Panc1 (cell line): ENCODE results near the gene COL11A1. TPM values are rescaled to one million over a fixed set of nuclear protein-coding genes. Genes with fewer than 3 reads are reported as not detected.
A peak's percentile ranks its signal among the peaks of the same experiment; 100 is the strongest.
"Not testable (repeated sequence)": the region's sequence is repeated elsewhere in the genome, so short reads cannot be mapped to it uniquely, and the experiment has no call there.

Source experiments
- ATAC-seq: fragments of 200-7000 bp; cut with Tn5 transposase; 2 replicates; pipeline ENCODE4 v1.9.1; 2020; ENCODE audit warnings: mild to moderate bottlenecking, moderate library complexity
- BruUV-seq: library from RNA; stranded (reverse); fragments of 400-500 nt; replicated peaks from 2 replicates; lab custom pipeline; 2021; lab: Mats Ljungman, UMichigan
- CTCF ChIA-PET: fragments of 300-600 bp; sonication (Branson Sonifier 250); formaldehyde crosslinking; loops from one replicate; lab custom pipeline; 2022; ENCODE audit warnings: antibody characterized with exemption; lab: Charles Lee
- POLR2A ChIA-PET: fragments of 300-600 bp; sonication (Branson Sonifier 250); formaldehyde crosslinking; loops from one replicate; lab custom pipeline; 2022; ENCODE audit warnings: antibody characterized with exemption; lab: Charles Lee
- DNase-seq: peaks from one replicate; pipeline ENCODE4 v3.0.0-alpha.2; 2010; ENCODE audit warnings: low read depth, low spot score
- H3K27ac ChIP-seq: 2 replicates; pipeline ENCODE4 v1.5.1; 2011; ENCODE audit warnings: mild to moderate bottlenecking, low read length, inconsistent platforms
- H3K27me3 ChIP-seq: fragments of 200-500 bp; sonication (Bioruptor generic); 2 replicates; pipeline ENCODE4 v1.6.0; 2014; ENCODE audit warnings: low read length, inconsistent platforms; ENCODE audit not compliant: control insufficient read depth, insufficient read depth
- H3K36me3 ChIP-seq: fragments of 200-500 bp; sonication (Bioruptor generic); 2 replicates; pipeline ENCODE4 v1.5.1; 2014; ENCODE audit warnings: inconsistent platforms, mild to moderate bottlenecking, low read length, moderate library complexity; ENCODE audit not compliant: control insufficient read depth, insufficient read depth
- H3K4me1 ChIP-seq: 2 replicates; pipeline ENCODE4 v1.5.1; 2011; ENCODE audit warnings: inconsistent platforms, mild to moderate bottlenecking, low read length, moderate library complexity; ENCODE audit not compliant: control insufficient read depth, insufficient read depth
- H3K4me3 ChIP-seq, 2 experiments: 2 replicates each; pipeline ENCODE4 v1.5.1; 2011 to 2012; ENCODE audit warnings: low read depth in 2 of 2, low read length in 2 of 2, mild to moderate bottlenecking in 2 of 2, inconsistent platforms in 1 of 2, moderate library complexity in 1 of 2
- H3K9me3 ChIP-seq: fragments of 200-500 bp; sonication (Bioruptor generic); 2 replicates; pipeline ENCODE4 v1.5.1; 2014; ENCODE audit warnings: low read depth, mild to moderate bottlenecking, inconsistent platforms, low read length, moderate library complexity; ENCODE audit not compliant: control insufficient read depth, insufficient read depth
- POLR2AphosphoS5 ChIP-seq: IDR thresholded peaks from 2 replicates; pipeline ENCODE4 v1.6.1; 2012; ENCODE audit warnings: mild to moderate bottlenecking, low read depth, low read length, moderate library complexity
- SIN3A ChIP-seq: IDR thresholded peaks from 2 replicates; pipeline ENCODE4 v1.6.1; 2012; ENCODE audit warnings: low read depth, mild to moderate bottlenecking, low read length, moderate library complexity, borderline replicate concordance; ENCODE audit not compliant: insufficient read depth
- TCF7L2 ChIP-seq: IDR thresholded peaks from 2 replicates; pipeline ENCODE4 v1.6.1; 2011; ENCODE audit warnings: mild to moderate bottlenecking, low read depth, low read length, inconsistent platforms
- in situ Hi-C: cut with HindIII; loops from 2 replicates; pipeline ENCODE4 v1.10.0; 2016; ENCODE audit warnings: low sequenced_read_pairs, low pct_unique_long_range_greater_than_20kb
- intact Hi-C: fragments of 100-400 bp; cut with micrococcal nuclease; formaldehyde crosslinking; loops from one replicate; pipeline ENCODE4 v1.10.0; 2022; ENCODE audit not compliant: unreplicated experiment
- total RNA-seq: library from RNA; stranded (reverse); gene quantifications from one replicate; pipeline ENCODE4 v1.2.1, GENCODE V29; 2021; ENCODE audit not compliant: unreplicated experiment
- TF ChIP-seq, protein P1 (sequence below), 2 experiments: IDR thresholded peaks; 2 replicates each; pipeline ENCODE4 v1.6.1; 2011 to 2012; ENCODE audit warnings: low read depth in 2 of 2, control low read depth in 1 of 2, low read length in 1 of 2, mild to moderate bottlenecking in 1 of 2, moderate library complexity in 1 of 2; ENCODE audit not compliant: insufficient read depth in 1 of 2
- TF ChIP-seq, protein P2 (sequence below): fragments of 450-650 bp; IDR thresholded peaks from 2 replicates; pipeline ENCODE4 v1.5.1; 2017; ENCODE audit warnings: mild to moderate bottlenecking

Gene COL11A1
- total RNA-seq, 1 experiment from 2014 or later, result 106 TPM

DNA sequence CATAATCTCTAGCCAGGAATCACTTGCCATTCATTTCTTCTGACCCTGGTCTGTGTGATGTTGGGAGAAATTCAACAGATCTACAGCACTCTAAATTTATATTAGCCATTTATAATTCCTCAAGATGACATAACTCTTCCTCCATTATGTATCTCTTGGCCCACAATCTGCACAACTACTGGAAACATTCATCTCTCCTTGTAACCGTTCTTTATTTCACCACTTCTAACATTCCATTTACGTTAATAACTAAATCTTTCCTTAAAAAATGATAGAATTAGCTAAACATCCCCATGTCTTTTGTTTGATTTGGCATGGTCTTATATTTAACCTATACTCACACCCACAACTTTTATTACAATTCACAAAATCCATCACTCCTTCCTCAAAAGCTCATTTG lies 166.0 kb downstream of the COL11A1 start:
- POLR2A ChIA-PET, result no interaction called here
- intact Hi-C loops, result no loop called here

DNA sequence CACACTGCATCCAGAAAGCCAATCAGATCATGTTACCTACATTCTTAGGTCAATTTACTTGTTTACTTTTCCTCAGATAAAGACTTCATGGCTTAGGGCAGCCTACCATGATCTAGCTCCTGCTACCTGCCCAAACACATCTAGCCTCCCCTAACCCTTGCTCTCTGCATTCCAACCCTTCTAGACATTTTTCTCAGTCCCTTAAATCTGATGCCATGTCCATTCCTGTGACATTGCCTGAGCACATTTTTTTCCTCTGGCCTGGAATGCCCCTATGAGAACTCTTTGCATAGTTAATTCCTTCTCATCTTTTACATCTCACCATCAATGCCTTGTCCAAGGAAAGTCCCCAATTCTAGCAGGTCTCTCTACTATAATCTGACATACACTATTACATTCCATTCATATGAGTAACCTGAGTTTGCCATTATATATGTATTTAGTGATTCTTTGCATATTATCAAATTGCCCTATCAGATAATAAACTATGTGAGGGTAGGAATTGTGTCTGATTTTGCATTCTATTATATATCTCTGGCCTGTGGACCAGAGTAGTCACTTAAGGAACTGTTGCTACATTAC lies 166.9 kb downstream of the COL11A1 start:
- H3K36me3 ChIP-seq, result no peaks in the 10 kb centered on the region
- H3K27me3 ChIP-seq, result no peaks in the 10 kb centered on the region
- intact Hi-C loops (no loop called here), in situ Hi-C loops (no loop called here)
- CTCF ChIA-PET, result no interaction called here
- no peak overlapping the region for H3K27ac ChIP-seq
- no peaks in the 10 kb centered on the region for H3K4me1 ChIP-seq
- no peak for TF ChIP-seq SIN3A
- TF ChIP-seq POLR2AphosphoS5, result no peak
- BruUV-seq, result no TSS peak
- peak; percentile 62 for ATAC-seq
- H3K9me3 ChIP-seq, result no peaks in the 10 kb centered on the region
- no peak for DNase-seq
- no peak overlapping the region for H3K4me3 ChIP-seq
- POLR2A ChIA-PET, result no interaction called here

More for the DNA sequence above, 166.0 kb downstream of the COL11A1 start:
- no TSS peak for BruUV-seq
- Histone ChIP-seq H3K27ac (no peak overlapping the region), H3K4me1 (no peaks in the 10 kb centered on the region), H3K27me3 (no peaks in the 10 kb centered on the region), H3K4me3 (no peak overlapping the region), H3K9me3 (no peaks in the 10 kb centered on the region), H3K36me3 (no peaks in the 10 kb centered on the region)
- CTCF ChIA-PET, result no interaction called here
- in situ Hi-C loops, result no loop called here
- DNase-seq (no peak), ATAC-seq (no peak)
- no peak for TF ChIP-seq TCF7L2
- TF ChIP-seq, protein P1, sequence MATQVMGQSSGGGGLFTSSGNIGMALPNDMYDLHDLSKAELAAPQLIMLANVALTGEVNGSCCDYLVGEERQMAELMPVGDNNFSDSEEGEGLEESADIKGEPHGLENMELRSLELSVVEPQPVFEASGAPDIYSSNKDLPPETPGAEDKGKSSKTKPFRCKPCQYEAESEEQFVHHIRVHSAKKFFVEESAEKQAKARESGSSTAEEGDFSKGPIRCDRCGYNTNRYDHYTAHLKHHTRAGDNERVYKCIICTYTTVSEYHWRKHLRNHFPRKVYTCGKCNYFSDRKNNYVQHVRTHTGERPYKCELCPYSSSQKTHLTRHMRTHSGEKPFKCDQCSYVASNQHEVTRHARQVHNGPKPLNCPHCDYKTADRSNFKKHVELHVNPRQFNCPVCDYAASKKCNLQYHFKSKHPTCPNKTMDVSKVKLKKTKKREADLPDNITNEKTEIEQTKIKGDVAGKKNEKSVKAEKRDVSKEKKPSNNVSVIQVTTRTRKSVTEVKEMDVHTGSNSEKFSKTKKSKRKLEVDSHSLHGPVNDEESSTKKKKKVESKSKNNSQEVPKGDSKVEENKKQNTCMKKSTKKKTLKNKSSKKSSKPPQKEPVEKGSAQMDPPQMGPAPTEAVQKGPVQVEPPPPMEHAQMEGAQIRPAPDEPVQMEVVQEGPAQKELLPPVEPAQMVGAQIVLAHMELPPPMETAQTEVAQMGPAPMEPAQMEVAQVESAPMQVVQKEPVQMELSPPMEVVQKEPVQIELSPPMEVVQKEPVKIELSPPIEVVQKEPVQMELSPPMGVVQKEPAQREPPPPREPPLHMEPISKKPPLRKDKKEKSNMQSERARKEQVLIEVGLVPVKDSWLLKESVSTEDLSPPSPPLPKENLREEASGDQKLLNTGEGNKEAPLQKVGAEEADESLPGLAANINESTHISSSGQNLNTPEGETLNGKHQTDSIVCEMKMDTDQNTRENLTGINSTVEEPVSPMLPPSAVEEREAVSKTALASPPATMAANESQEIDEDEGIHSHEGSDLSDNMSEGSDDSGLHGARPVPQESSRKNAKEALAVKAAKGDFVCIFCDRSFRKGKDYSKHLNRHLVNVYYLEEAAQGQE (IDR thresholded peaks at IDR 0.05; ENCODE audit: insufficient read depth in 1 of 2, low read depth in 2 of 2, low read length in 1 of 2), result no peak

DNA sequence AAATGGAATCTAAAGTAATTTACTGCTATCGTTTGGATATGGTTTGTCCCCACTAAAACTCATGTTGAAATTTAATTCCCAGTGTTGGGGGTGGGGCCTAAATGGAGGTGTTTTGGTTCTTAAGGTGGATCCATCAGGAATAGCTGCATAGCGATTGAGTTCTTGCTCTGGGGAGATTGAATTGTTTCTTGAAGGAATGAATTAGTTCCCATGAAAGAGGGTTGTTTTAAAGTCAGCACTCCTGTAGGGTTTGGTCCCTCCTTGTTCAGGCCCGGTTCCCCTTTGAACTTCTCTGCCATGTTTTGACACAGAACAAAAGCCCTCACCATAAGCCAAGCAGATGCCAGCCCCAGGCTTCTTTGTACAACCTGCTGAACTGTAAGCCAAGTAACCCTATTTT lies 170.9 kb downstream of the COL11A1 start:
- no peaks in the 10 kb centered on the region; the same call in 1 of the 2 replicates for H3K36me3 ChIP-seq
- H3K27me3 ChIP-seq, result no peaks in the 10 kb centered on the region
- H3K4me3 ChIP-seq, result no peak overlapping the region
- ChIA-PET POLR2A (no interaction called here), CTCF (no interaction called here)
- no TSS peak for BruUV-seq
- intact Hi-C loops (no loop called here), in situ Hi-C loops (no loop called here)
- DNase-seq (no peak), ATAC-seq (no peak)
- TF ChIP-seq POLR2AphosphoS5, result no peak
- TF ChIP-seq, protein P2, sequence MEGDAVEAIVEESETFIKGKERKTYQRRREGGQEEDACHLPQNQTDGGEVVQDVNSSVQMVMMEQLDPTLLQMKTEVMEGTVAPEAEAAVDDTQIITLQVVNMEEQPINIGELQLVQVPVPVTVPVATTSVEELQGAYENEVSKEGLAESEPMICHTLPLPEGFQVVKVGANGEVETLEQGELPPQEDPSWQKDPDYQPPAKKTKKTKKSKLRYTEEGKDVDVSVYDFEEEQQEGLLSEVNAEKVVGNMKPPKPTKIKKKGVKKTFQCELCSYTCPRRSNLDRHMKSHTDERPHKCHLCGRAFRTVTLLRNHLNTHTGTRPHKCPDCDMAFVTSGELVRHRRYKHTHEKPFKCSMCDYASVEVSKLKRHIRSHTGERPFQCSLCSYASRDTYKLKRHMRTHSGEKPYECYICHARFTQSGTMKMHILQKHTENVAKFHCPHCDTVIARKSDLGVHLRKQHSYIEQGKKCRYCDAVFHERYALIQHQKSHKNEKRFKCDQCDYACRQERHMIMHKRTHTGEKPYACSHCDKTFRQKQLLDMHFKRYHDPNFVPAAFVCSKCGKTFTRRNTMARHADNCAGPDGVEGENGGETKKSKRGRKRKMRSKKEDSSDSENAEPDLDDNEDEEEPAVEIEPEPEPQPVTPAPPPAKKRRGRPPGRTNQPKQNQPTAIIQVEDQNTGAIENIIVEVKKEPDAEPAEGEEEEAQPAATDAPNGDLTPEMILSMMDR, result no peak
- TF ChIP-seq, protein P1 (IDR thresholded peaks at IDR 0.05; ENCODE audit: insufficient read depth in 1 of 2, low read depth in 2 of 2, low read length in 1 of 2), result no peak
- no peak for TF ChIP-seq SIN3A
- TF ChIP-seq TCF7L2, result no peak
- no peak overlapping the region for H3K27ac ChIP-seq
- no peaks in the 10 kb centered on the region for H3K4me1 ChIP-seq
- H3K9me3 ChIP-seq, result no peaks in the 10 kb centered on the region

DNA sequence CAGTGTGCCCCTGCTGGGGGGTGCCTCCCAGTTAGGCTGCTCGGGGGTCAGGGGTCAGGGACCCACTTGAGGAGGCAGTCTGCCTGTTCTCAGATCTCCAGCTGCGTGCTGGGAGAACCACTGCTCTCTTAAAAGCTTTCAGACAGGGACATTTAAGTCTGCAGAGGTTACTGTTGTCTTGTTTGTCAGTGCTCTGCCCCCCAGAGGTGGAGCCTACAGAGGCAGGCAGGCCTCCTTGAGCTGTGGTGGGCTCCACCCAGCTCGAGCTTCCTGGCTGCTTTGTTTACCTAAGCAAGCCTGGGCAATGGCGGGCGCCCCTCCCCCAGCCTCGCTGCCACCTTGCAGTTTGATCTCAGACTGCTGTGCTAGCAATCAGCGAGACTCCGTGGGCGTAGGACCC lies 175.0 kb downstream of the COL11A1 start:
- POLR2A ChIA-PET, CTCF ChIA-PET, DNase-seq, H3K4me3 ChIP-seq, H3K4me1 ChIP-seq, H3K27ac ChIP-seq, H3K36me3 ChIP-seq, in situ Hi-C loops, BruUV-seq, H3K27me3 ChIP-seq, H3K9me3 ChIP-seq, ATAC-seq, intact Hi-C loops: not testable (repeated sequence)
